Activated CD4-positive, alpha-beta T cell treated with anti-CD3 and anti-CD28 coated beads for 4 hours (primary cell): Measurements from ENCODE around the gene DHDDS.

Source experiments
- DNase-seq, 2 donors: peaks; one replicate each; pipeline ENCODE4 v3.0.0-alpha.2; 2020

Gene DHDDS

DNA sequence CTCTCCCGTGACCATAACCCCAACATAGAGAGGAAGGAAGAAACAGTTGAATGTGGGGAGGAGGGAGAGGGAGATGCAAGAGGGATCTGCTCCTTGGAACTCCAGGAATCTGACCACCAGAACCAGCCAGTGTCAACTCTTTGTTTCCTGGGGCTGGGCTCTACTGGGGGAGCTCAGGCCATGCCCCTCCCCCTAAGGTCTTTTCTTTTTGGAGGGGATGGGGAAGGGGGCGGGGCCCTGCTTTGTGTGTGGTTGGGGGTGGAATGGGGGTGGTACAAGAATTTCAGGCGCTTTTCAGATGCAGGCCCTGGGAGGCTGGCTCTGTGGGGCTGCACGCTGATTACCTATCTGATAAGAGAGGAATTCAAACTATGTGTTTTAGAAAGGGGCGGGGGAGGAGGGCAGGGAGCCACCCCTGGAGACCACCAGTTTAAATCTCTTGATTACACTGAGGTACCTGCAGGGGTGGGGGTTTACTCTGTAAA is 13.2 kb upstream of the DHDDS start:
- no peak for DNase-seq

DNA sequence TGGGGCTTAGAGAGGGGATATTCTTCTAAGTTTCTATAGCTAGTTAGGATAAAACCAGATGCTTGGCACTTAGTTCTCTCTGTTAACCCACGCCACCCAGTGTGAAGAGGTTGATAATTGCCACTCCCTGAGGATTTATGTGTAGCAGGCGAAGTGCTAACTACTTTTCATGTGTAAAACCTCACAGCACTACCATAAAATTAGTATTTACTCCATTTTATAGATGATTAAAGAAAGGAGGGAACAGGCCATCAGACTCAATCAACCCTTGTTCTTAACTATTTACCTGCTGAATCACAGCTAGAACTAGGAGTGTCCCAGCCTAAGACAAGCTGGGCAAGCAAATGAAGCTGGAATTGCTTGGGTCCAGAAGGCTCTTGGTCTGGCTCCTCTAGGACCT is 12.6 kb upstream of the DHDDS start:
- DNase-seq, result no peak

DNA sequence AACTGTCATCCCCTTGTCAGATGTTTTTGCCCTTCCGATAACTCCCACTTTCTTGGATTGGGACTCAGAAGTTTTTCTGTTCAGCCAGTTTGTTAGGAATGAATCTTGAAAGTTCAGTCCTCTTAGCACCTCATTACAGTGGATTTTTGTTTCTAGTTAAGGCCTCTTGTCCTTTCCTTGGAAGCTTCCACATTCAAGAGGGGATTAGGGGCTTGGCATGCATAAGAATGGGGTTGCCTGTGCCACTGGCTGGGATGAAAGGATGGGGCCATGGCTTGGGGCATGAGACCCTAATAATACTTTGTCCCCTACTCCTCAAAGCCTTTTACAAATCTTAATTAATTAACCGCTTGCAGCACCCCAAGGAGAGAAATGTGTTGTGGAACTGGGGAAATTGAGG is 2.4 kb upstream of the DHDDS start:
- DNase-seq, result no peak

DNA sequence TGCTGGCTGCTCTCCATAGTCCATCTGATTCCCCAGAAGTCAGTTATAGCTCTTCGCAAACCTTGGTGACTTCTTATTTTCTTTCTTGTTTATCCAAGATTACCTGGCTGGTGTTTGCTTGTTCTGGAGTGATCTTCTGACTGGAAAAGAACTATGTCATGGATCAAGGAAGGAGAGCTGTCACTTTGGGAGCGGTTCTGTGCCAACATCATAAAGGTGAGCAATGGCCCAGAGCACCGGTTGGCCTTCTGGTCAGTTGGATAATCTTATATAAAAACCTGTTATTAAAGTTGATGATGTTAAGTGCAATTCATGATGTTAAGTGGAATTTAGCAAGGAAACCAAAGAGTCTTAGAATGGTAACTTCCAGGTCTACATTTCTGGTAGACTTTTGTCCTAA is 672 bp downstream of the DHDDS start:
- DNase-seq, result no peak

DNA sequence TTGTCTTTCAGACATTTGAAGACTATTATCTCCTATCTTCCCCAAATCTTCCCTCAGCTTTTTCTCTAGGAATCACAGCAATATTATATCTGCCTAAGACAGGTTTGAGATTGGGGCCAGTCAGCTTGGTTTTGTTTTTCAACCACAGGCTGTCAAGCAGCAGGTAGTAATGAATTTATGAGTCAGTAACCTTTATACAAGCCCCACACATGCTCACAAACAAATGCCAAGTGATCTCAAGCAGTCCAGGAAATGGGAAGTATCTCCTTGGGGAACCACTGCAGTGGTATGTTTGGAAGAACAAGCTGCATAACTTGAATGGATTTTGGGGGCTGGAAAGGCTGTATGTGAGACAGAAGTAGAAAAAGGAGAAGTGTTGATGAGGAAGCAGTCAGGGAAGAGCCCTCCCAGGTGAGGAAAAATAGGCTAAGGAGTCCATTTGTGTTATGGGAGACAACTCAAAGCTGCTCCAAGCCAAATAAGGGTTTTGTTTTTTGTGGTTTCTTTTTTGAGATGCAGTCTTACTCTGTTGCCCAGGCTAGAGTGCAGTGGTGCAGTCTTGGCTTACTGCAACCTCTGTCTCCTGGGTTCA is 2.1 kb downstream of the DHDDS start:
- DNase-seq, result no peak

DNA sequence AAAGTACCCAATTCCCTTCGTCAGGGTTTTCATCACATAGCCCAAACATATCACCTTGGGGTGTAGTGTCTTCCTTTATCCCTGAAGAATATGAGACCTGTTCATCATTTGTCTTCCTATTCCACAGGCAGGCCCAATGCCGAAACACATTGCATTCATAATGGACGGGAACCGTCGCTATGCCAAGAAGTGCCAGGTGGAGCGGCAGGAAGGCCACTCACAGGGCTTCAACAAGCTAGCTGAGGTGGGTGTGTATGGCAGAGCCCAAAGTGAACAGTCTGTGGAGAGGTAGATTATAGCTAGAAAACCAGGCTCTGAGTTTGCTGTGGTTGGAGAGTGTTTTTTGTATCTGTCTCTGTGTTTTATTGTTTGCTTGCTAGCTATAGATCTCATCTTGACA is 5.9 kb downstream of the DHDDS start:
- DNase-seq, result no peak

DNA sequence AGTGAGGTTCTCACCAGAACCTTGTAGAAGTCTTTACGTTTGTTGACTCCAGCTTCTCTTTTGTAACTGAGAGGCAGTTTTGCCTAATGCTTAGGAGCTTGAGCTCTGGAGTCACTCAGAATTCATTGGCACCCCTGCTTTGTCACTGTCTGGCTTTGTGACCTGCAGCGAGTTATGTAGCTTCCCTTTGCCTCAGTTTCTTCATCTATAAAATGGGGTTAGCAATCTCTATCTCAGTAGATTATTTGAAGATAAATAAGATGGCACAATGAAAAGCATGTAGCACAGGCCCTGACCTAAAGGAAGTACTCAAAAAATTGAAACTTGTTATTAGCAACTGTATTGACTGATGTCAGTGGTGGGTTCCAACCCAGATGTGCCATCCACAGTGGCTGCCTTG is 8.1 kb downstream of the DHDDS start:
- DNase-seq, result no peak

DNA sequence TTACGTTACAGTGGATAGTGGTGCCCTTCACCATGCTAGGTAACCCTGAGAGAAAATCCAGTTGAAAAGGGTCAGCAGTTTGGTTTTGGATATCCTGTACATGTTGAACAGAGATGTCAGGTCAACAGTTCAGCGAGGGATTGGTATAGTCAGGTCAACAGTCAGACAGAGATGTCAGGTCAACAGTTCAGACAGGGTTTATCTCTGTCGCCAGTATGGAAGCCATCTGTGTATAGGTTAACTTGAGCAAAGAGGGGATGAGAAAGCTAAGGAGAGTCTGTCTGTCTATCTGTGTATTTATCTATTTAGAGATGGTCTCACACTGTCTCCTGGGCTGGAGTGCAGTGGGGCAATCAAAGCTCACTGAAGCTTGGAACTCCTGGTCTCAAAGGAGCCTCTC is 17.7 kb downstream of the DHDDS start:
- DNase-seq, result no peak

DNA sequence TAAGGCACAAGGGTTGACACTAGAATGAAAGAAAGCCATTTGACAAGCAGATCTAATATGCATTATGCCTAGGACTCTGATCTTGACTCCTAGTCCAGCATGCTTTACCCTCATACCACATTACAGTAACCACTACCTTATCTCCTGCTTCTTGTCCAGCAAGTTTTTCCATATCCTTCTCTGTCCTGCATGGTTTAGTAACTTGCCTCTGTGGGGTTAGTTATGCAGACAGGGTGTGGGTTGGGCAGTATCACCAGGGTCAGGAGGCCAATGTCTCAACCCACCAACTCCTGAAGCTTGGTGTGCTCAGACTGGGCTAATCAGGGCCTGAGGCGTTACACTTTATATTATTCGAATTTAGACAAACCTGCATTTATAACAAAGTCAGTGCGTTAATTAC is 18.8 kb downstream of the DHDDS start:
- no peak for DNase-seq

DNA sequence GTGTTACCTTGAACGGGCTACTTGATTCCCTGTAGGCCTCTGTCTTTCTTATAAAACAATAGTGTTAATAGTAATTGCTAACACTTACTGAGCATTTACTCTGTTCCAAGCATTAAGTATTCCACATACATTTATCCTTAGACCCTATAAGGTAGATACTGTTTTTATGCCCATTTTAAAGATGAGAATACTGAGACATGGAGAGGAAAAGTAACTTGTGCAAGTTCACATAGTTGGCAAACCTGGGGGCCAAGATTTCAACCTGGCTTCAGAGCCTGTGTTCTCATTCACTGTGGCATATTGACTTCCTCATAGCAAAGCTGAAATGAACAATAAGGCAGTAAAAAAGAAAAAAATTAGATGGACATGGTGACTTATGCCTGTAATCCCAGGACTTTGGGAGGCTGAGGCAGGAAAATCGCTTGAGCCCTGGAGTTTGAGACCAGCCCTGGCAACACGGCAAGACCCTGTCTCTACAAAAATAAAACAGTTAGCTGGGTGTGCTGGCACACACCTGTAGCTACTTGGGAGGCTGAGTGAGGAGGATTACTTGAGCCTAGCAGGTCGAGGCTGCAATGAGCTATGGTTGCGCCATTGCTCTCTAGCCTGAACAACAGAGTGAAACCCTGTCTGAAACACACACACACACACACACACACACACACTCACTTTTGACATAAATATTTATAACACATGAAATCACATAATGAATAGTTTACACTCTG is 20.5 kb downstream of the DHDDS start:
- no peak for DNase-seq

DNA sequence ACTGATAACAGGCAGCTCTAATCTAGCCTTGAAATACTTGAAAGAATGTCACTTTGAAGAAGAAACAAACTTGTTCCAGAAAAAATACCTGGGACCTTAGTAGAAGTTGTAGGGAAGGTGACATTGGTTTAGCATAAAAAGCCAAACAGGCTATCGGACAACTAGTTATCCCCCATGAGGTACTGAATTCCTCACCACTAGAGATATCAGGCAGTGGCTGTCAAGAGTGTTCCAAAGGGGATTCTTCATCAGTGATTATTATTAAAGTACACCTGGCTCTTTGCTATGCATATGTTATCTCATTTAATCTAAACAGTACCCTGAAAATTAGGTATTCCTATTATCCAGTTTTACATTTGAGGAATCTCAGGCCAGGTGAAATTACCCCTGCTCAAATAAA is 27.0 kb downstream of the DHDDS start:
- DNase-seq, result no peak

DNA sequence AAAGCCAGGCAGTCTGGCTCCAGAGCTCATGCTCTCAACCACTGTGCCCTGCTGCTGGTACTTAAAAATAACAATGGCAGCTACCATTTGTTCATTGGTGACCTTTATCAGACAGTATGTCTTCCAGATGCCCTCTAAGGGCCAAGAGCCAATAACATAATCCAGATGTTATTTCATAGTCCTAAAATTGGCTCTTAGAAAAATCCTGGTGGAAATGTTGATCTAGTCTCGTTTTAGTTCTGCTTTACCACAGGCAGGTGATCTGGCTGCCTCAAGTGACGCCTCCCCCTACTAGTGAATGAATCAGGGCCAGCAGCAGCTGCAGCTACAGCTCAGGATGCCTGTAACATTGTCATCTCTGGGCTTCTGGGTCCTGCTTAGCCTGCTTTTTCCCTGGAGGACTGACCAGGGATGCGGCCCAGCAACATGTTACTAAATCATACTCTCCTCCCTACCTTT is 27.5 kb downstream of the DHDDS start:
- no peak for DNase-seq

DNA sequence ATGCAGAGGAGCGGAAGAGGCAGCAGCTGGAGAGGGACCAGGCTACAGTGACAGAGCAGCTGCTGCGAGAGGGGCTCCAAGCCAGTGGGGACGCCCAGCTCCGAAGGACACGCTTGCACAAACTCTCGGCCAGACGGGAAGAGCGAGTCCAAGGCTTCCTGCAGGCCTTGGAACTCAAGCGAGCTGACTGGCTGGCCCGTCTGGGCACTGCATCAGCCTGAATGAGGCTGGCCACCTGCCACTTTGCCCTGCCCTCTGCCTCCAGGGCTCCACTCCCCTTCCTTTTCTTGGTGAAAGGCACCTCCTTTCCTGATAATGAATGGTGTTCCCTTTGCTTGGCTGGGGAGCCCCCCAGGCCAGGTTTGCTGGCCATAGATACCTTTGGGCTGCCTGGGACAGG is 36.8 kb downstream of the DHDDS start:
- DNase-seq, result no peak

DNA sequence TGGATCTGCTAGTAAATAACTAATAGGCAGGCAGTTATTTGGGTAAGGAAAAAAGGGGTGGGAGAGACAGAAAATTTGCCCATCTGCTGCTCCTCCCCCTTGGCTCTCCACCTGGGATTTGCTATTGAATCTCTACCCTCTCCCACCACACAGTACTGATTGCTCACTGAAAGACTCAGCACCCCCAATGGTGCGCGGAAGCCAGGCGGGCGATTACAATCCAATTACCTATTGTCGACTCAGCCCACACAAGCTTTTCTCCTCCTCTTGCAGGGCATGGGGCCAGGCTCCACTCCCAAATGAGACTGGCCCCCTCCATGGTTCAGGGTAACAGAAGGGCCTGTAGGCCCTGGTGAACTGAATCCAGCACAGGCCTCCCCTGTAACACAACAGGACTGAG is 37.4 kb downstream of the DHDDS start:
- DNase-seq, result no peak

DNA sequence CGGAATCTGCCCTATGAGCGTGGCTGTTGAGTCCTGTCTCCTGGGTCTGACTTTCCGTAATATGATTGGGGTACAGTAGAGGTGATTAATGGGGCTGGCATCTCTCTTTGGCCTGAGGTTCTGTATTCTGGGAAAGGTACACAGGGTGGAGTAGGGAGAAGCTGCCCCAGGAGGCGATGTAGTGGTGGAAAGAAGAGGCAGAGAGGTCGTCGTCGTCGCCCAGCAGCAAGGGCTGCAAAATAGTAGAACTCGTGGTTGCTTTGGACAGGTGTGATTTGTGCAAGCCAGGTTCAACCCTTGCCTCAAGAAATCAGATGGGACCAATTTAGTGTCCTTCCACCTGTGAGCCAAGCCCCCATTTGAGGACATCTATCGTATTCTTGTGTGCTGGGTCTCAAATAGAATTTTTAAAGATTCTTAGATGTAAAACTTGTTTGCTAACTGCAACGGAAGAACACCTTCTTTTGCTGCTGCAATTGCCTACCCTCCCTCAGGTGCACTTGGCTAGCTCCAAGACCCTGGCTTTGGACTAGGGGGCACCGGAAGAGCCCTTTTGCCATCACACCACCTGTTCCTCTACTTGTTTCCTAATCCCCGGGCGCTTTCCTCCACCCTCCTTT is 38.9 kb downstream of the DHDDS start:
- no peak for DNase-seq

DNA sequence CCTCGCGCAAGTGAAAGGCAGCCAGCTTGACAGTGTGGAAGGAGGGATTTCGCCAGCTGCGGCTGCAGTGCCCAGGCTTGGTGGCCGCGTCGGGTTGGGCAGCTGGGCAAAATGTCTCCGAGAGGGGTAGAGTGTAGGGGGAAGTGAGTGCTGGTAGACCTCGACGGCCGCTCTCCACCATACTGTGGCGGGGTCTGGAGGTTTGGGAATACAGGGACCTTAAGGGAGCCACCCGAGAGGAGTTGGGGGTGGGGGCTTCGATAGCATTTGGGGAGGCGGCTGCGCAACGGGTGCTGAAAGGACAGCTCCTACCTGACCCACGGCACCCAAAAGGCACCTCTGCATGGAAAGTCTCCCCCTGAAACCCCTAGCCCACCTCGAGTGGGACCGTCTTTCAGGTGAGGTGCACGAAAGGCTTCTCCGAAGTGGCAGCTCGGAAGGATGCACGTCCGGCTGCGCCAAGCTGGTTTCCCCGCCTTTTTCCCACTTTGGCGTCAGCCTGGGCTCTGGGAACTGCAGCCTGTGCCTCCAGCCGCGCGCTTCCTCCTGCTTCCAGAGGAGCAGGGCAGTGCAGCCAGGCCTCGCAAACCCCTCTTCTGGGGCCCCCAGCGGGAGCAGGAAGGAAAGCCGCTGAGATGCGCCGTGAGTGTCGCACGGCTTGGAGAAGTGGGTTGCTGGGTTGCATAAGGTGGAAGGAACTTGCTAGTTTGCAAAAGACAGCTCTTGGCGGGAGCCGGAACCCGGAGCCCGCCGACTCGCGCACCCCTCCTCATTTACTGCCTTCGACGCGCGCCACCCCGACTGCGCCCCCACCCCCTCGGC is 39.6 kb downstream of the DHDDS start:
- peak; percentile 23 to 31 for DNase-seq

DNA sequence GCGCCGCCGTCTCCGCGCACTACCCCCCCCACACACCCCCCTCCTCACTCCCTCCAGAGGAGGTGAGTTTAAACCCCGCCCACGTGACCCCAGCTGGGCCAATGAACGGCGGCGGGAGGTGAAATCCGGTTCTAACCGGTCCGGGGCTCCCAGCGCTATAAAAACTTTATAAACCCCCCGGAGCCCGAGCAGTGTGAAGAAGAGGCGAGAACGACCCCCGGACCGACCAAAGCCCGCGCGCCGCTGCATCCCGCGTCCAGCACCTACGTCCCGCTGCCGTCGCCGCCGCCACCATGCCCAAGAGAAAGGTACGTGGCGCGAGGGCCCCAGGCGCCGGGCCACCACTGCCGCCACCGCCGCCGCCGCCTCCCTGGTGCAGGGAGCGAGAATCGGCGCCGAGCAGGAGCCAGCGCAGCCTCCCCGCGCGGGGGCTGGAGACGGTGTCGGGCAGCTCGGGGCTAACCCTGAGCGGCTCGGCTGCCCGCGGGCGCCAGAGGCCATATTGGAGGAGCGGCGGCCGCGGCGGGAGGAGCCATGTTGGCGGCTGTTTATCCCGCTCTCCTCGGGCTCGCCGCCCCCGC is 40.3 kb downstream of the DHDDS start, which contains the start of gene HMGN2:
Gene HMGN2, plus strand, starts transcription at position 121 of the 581 bp plus-strand sequence. Its CDS starts 173 bp downstream, at position 294.
- DNase-seq, result peak; percentile 91 to 92

DNA sequence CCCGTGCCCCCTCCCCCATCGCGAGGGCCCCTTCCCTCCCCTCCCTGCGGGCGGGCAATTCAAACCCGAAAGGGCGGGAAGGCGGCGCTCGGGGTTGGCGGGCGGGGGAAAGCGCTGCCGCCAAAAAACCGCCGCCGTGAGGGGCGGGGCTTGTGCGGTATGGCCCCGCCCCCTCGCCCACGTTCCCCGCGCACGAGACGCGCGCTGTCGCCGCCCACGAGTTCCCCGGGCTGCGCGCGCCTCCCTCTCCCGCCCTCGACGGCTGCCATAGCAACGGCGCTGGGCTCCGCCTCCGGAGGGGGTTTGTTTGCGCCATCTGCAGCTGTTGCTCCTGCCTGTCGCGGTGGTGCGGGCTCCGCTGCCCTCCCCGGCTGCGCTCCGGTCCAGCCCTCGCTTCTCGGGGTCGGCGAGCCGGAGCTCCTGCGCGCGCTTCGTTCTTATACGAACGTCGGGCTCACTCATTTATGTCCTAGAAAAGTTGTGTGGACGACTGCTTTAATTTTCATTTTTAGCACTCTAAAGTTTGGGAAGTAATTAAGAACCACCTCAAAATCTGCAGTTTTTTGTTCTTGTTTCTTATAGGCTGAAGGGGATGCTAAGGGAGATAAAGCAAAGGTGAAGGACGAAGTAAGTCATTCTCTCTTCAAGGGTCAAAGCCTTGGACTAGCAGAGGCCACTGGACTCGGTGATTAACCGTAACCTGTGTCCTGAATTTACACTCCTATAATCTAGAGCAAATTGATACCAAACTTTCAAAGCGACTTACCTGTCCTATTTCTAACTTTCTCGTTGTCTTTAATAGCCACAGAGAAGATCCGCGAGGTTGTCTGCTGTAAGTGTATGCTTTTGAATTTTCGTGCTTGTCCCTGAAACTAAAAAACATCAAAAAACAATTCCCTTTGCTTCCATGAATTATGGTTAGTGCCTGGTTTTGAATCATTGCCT is 41.1 kb downstream of the DHDDS start:
- peak; percentile 95 to 96 for DNase-seq

DNA sequence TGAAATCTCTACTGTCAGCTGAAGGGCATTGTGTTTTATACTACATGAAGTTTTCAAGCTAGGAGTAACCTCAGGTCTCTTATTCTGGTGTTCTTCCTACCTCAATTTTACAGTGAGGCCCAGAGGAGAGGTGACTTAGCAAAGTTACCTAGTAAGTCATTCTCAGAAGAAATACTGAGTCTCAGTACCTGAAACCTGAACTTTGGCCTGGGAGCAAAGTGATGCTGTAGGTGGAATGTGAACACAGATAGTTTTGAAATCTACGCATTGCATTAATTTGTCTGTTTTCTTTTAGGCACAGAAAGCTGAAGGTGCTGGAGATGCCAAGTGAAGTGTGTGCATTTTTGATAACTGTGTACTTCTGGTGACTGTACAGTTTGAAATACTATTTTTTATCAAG is 42.7 kb downstream of the DHDDS start:
- no peak for DNase-seq

DNA sequence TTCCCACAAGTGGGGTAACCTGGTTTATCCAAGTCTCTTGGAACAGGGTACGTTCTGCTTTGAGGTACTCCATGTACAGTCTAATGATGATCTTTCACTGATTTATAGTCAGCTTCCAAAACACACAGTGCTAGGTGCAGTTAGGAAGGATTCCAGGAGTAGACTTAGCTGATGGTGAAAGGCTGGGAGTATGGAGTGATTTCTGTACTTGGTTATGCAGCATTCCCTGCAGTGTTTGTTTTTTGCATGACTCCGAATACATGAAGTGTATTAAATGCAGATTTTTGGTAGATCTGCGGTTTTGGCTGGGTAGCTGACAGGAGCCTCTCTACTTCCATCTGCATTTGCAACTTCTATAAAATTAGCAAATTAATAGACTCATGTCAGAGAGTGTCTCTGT is 43.9 kb downstream of the DHDDS start:
- DNase-seq, result no peak

DNA sequence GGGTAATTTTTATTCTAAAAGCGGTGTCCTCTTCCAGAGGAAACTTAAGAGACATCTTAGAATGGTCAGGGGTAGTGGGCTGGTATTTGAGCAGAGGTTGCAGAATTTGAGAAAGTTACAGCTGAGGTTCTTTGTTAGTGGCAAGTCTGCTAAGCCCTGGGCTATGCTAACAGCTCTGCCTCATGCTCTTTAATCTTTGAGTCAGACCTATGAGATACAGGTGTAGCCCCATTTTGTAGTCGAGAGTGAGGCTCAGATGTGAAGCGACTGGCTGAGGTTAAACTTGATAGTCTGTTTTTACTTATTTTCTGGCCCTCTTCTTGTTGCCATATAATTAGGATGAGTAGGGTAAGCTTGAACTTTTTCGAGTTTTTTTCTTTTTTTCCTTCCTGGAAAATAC is 44.8 kb downstream of the DHDDS start:
- DNase-seq, result no peak
